GM12873 (cell line): ENCODE measurements around the gene RPL35.

Experiments
- TF ChIP-seq, protein P1 (sequence below): IDR thresholded peaks from 2 replicates; pipeline ENCODE4 v1.5.1; 2012; ENCODE audit warnings: low read depth, mild to moderate bottlenecking, moderate library complexity, low read length, control low read depth; ENCODE audit not compliant: insufficient read depth; ENCODE audit errors: missing control alignments

The RPL35 gene

GRCh38 chr9:124890179-124890578, 28.4 kb upstream of the RPL35 start:
- TF ChIP-seq, protein P1, sequence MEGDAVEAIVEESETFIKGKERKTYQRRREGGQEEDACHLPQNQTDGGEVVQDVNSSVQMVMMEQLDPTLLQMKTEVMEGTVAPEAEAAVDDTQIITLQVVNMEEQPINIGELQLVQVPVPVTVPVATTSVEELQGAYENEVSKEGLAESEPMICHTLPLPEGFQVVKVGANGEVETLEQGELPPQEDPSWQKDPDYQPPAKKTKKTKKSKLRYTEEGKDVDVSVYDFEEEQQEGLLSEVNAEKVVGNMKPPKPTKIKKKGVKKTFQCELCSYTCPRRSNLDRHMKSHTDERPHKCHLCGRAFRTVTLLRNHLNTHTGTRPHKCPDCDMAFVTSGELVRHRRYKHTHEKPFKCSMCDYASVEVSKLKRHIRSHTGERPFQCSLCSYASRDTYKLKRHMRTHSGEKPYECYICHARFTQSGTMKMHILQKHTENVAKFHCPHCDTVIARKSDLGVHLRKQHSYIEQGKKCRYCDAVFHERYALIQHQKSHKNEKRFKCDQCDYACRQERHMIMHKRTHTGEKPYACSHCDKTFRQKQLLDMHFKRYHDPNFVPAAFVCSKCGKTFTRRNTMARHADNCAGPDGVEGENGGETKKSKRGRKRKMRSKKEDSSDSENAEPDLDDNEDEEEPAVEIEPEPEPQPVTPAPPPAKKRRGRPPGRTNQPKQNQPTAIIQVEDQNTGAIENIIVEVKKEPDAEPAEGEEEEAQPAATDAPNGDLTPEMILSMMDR: no peak

DNA sequence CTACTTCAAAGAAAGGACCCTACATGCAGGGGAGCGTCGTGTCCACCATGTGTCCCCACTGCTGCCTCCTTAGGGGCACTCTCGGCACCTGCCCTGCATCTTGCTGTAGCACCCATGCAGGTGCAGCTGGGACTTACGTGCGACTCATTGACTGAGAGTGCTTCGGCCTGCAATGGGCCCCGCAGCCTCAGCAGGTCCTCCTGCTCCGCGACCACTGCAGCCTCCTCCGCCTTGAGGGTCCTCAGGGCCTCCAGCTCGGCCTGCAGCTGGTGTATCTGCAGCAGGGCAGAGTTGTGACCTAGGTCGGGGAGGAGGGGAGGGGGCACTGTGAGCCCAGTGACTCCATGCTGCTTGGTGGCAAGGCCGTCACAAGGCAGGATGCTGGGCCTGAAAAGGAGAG, 27.2 kb upstream of the RPL35 start:
- TF ChIP-seq, protein P1: no peak

GRCh38 chr9:124887832-124888231, 26.1 kb upstream of the RPL35 start:
- TF ChIP-seq, protein P1: no peak

GRCh38 chr9:124886866-124887492, 25.2 kb upstream of the RPL35 start:
- TF ChIP-seq, protein P1: no peak

- TF ChIP-seq, protein P1: no peak
These were observed 24.7 kb upstream of the RPL35 start for GRCh38 chr9:124886461-124886860.

DNA sequence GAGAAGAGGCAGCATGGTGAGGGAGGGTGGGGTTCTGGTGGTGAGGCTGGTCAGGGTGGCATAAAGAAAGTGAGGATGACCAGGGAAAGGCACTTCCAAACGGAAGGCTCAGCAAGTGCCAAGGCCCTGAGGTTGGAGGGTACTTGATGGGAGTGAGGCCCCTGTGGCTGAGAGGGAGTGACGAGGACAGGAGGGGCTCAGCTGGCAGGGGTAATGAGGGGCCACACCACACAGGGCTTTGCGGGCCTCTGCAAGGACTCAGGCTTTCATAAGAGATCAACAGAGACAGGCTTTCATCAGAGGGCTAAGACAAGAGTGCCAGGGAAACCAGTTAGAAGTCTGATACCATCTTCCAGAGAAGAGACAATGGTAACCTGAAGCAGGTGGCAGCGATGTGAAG, 23.8 kb upstream of the RPL35 start:
- TF ChIP-seq, protein P1: no peak

DNA sequence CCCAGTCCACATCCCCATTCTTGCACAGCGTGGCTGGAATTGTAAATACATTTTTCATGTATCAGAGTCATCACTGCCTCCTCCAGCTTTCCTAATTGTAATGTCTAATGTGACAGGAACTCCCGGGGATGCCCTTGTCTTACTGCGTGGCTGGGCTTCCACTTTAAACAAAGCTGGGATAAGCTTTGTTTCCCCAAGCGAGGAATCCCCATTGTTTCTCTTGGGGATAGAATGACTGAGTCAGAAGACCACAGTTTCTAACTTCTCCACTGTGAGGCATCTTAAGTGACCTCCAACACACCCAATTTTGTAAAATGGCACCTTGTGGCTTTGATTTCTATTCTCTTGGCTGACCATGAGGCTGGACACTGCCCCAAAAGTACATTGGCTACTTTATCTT, 22.6 kb upstream of the RPL35 start:
- TF ChIP-seq, protein P1: no peak

- TF ChIP-seq, protein P1: no peak
These were observed 20.5 kb upstream of the RPL35 start for GRCh38 chr9:124882231-124882630.
